Uterus (tissue), 4 donors: ENCODE measurements around the gene CD164L2. TPM values are rescaled to one million over a fixed set of nuclear protein-coding genes. Genes with fewer than 3 reads are reported as not detected.

ENCODE experiments used
- DNase-seq, 2 donors: peaks; one replicate each; pipeline ENCODE4 v3.0.0-alpha.2; 2019 to 2020
- H3K27ac ChIP-seq, 2 donors: fragments of 200-600 bp; sonication (generic); 1 replicate in 1 of 2; 2 replicates in 1 of 2; pipeline ENCODE4 v1.5.1; 2016 to 2018
- H3K27me3 ChIP-seq, 2 donors: fragments of 200-600 bp; sonication (generic); one replicate each; pipeline ENCODE4 v1.5.1; 2018 to 2019; ENCODE audit warnings: control low read depth in 1 of 2
- H3K36me3 ChIP-seq, 2 donors: fragments of 200-600 bp; sonication (generic); one replicate each; pipeline ENCODE4 v1.5.1; 2019; ENCODE audit warnings: control low read depth in 1 of 2
- H3K4me1 ChIP-seq, 2 donors: fragments of 200-600 bp; sonication (generic); one replicate each; pipeline ENCODE4 v1.5.1; 2018 to 2019; ENCODE audit warnings: control low read depth in 1 of 2
- H3K4me3 ChIP-seq, 2 donors: fragments of 200-600 bp; sonication (generic); 1 replicate in 1 of 2; 2 replicates in 1 of 2; pipeline ENCODE4 v1.5.1; 2018 to 2019; ENCODE audit warnings: mild to moderate bottlenecking in 1 of 2
- H3K9me3 ChIP-seq, 2 donors: fragments of 200-600 bp; sonication (generic); one replicate each; pipeline ENCODE4 v1.5.1; 2019; ENCODE audit warnings: control low read depth in 1 of 2
- POLR2A ChIP-seq, 2 donors: fragments of 450-650 bp; IDR thresholded peaks; one replicate each; pipeline ENCODE4 v1.6.1; 2016; ENCODE audit warnings: antibody characterized with exemption in 2 of 2, mild to moderate bottlenecking in 1 of 2, moderate library complexity in 1 of 2
- intact Hi-C: fragments of 100-400 bp; cut with DNase I; formaldehyde crosslinking; loops from one replicate; pipeline ENCODE4 v1.15.1; 2023; ENCODE audit warnings: low total_unique reads
- total RNA-seq, 4 donors: library from RNA; depleted of rRNA in 3 of 4; stranded (reverse); fragments of >200 nt in 3 of 4; gene quantifications; one replicate each; pipeline versions ENCODE4 v1.1.0 to v1.2.4, GENCODE V29; 2014 to 2023
- TF ChIP-seq, protein P1 (sequence below), 4 experiments: fragments of 200-600 bp in 2 of 4; fragments of 450-650 bp in 2 of 4; sonication (generic) in 2 of 4; IDR thresholded peaks; one replicate each; pipeline ENCODE4 v1.5.1; 2016 to 2019; ENCODE audit warnings: antibody characterized with exemption in 4 of 4, mild to moderate bottlenecking in 2 of 4, moderate library complexity in 1 of 4
- donor health status: DM: yes; HTN: yes; CAD: no.

The CD164L2 gene
- total RNA-seq, 4 donors from 2014 or later: 0.69 TPM; not detected in 3

- Histone ChIP-seq H3K36me3 (no peaks in the 10 kb centered on the region), H3K4me1 (no peaks in the 10 kb centered on the region), H3K4me3 (no peak overlapping the region), H3K9me3 (no peaks in the 10 kb centered on the region), H3K27me3 (no peaks in the 10 kb centered on the region), H3K27ac (no peak overlapping the region)
- intact Hi-C loops: loop anchor here (5.0 kb wide), 1 partner anchor 36 kb away; the partner anchor contains the start of gene GPR3
- no peak for DNase-seq
- TF ChIP-seq, protein P1, sequence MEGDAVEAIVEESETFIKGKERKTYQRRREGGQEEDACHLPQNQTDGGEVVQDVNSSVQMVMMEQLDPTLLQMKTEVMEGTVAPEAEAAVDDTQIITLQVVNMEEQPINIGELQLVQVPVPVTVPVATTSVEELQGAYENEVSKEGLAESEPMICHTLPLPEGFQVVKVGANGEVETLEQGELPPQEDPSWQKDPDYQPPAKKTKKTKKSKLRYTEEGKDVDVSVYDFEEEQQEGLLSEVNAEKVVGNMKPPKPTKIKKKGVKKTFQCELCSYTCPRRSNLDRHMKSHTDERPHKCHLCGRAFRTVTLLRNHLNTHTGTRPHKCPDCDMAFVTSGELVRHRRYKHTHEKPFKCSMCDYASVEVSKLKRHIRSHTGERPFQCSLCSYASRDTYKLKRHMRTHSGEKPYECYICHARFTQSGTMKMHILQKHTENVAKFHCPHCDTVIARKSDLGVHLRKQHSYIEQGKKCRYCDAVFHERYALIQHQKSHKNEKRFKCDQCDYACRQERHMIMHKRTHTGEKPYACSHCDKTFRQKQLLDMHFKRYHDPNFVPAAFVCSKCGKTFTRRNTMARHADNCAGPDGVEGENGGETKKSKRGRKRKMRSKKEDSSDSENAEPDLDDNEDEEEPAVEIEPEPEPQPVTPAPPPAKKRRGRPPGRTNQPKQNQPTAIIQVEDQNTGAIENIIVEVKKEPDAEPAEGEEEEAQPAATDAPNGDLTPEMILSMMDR (IDR thresholded peaks at IDR 0.05): no peak
- TF ChIP-seq POLR2A (IDR thresholded peaks at IDR 0.05): no peak
Observed at GRCh38 chr1:27356619-27357280, 26.4 kb downstream of the CD164L2 start.

- H3K27me3 ChIP-seq: no peaks in the 10 kb centered on the region
- intact Hi-C loops: loop anchor here (5.0 kb wide), 1 partner anchor 36 kb away; the partner anchor contains the start of gene GPR3
- no peaks in the 10 kb centered on the region for H3K9me3 ChIP-seq
- H3K36me3 ChIP-seq: no peaks in the 10 kb centered on the region
- DNase-seq: no peak
- no peak for TF ChIP-seq POLR2A (IDR thresholded peaks at IDR 0.05)
- TF ChIP-seq, protein P1 (IDR thresholded peaks at IDR 0.05): no peak
- no peak overlapping the region for H3K4me3 ChIP-seq
- H3K27ac ChIP-seq: no peak overlapping the region
- no peaks in the 10 kb centered on the region for H3K4me1 ChIP-seq
Observed at GRCh38 chr1:27356277-27356618, 26.9 kb downstream of the CD164L2 start.

DNA sequence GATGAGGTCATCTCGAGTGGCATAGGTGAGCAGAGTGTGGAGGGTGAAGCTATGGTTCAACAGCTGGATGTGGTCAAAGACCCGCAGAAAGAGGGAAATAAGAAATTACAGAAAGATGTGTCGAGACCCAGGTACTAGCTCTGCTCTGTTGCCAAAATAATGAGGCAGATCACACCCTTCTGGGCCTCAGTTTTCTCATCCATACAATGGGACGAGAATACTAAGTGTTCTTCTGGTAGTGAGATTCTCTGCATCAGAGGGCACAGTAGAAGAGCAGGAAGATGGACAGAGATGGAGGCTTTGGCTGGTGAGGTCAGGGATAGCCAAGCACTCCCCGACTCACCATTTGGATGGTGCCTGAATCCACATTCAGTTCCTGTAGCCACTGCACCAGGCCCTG, 27.4 kb downstream of the CD164L2 start:
- Histone ChIP-seq H3K9me3 (no peaks in the 10 kb centered on the region), H3K4me3 (no peak overlapping the region), H3K36me3 (no peaks in the 10 kb centered on the region), H3K27me3 (no peaks in the 10 kb centered on the region), H3K27ac (no peak overlapping the region), H3K4me1 (no peaks in the 10 kb centered on the region)
- DNase-seq: no peak
- TF ChIP-seq, protein P1 (IDR thresholded peaks at IDR 0.05): no peak
- TF ChIP-seq POLR2A (IDR thresholded peaks at IDR 0.05): no peak
- intact Hi-C loops: loop anchor here (5.0 kb wide), 1 partner anchor 37 kb away; the partner anchor contains the start of gene GPR3

GRCh38 chr1:27353629-27354028, 29.5 kb downstream of the CD164L2 start:
- H3K36me3 ChIP-seq: no peaks in the 10 kb centered on the region
- TF ChIP-seq, protein P1 (IDR thresholded peaks at IDR 0.05): no peak
- TF ChIP-seq POLR2A (IDR thresholded peaks at IDR 0.05): no peak

GRCh38 chr1:27353166-27353565, 30.0 kb downstream of the CD164L2 start:
- Histone ChIP-seq H3K4me1 (no peaks in the 10 kb centered on the region), H3K9me3 (no peaks in the 10 kb centered on the region), H3K36me3 (no peaks in the 10 kb centered on the region), H3K4me3 (no peak overlapping the region), H3K27ac (no peak overlapping the region), H3K27me3 (peaks cover 0 to 4% of the 10 kb centered on the region in 2 donors)
- TF ChIP-seq POLR2A (IDR thresholded peaks at IDR 0.05): no peak
- TF ChIP-seq, protein P1 (IDR thresholded peaks at IDR 0.05): no peak
- intact Hi-C loops: no loop called here
- DNase-seq: no peak

More at GRCh38 chr1:27353629-27354028, 29.5 kb downstream of the CD164L2 start:
- Histone ChIP-seq H3K27me3 (peaks cover 0 to 4% of the 10 kb centered on the region in 2 donors), H3K4me1 (no peaks in the 10 kb centered on the region), H3K4me3 (no peak overlapping the region), H3K27ac (no peak overlapping the region), H3K9me3 (no peaks in the 10 kb centered on the region)
- intact Hi-C loops: no loop called here
- DNase-seq: no peak
